HepG2 (cell line): ENCODE measurements around the gene DNM1. TPM values are rescaled to one million over a fixed set of nuclear protein-coding genes. Genes with fewer than 3 reads are reported as not detected.

Experiments used
- ATAC-seq: fragments of 200-7000 bp; cut with Tn5 transposase; 3 replicates; pipeline ENCODE4 v1.9.1; 2020; ENCODE audit warnings: mild to moderate bottlenecking, moderate library complexity
- BruUV-seq: library from RNA; stranded (reverse); fragments of 400-500 nt; replicated peaks from 2 replicates; lab custom pipeline; 2021; lab: Mats Ljungman, UMichigan
- CTCF ChIA-PET: fragments of 300-600 bp; formaldehyde crosslinking; extraction: SDS; loops from one replicate; lab custom pipeline; 2021; ENCODE audit warnings: low total read pairs, inconsistent platforms, low intra/inter-chr PET ratio; lab: Yijun Ruan, JAX
- POLR2A ChIA-PET: fragments of 350-600 bp; sonication (Branson Sonifier 250); formaldehyde crosslinking; loops from one replicate; lab custom pipeline; 2020; ENCODE audit warnings: antibody characterized with exemption, inconsistent platforms; lab: Yijun Ruan, JAX
- DNase-seq: peaks from one replicate; pipeline ENCODE4 v3.0.0-alpha.2; 2015; ENCODE audit warnings: low spot score
- FAIRE-seq: peaks from 3 replicates; lab custom pipeline; 2011; peaks lifted over from hg19 to GRCh38; lab: Jason Lieb, UNC
- H2AFZ ChIP-seq: one replicate; pipeline ENCODE4 v1.6.1; 2011; ENCODE audit warnings: low read length, inconsistent platforms
- H3K27ac ChIP-seq: fragments of 300-600 bp; 3 replicates; pipeline ENCODE4 v1.8.0; 2011; ENCODE audit warnings: mixed run types, mild to moderate bottlenecking, mixed read lengths, low read length, inconsistent platforms; ENCODE audit not compliant: insufficient read depth; ENCODE audit errors: extremely low read length
- H3K27me3 ChIP-seq, 2 experiments: fragments of 200-600 bp in 1 of 2; 2 replicates in 1 of 2; 3 replicates in 1 of 2; pipeline versions ENCODE4 v1.6.0 to v1.8.0; 2011; ENCODE audit warnings: low read length in 2 of 2, mild to moderate bottlenecking in 2 of 2, moderate library complexity in 2 of 2, inconsistent platforms in 1 of 2; ENCODE audit not compliant: insufficient read depth in 2 of 2, control insufficient read depth in 1 of 2
- H3K36me3 ChIP-seq, 2 experiments: fragments of 200-600 bp in 1 of 2; replicated peaks in 1 of 2; 2 replicates in 1 of 2; 3 replicates in 1 of 2; pipeline versions ENCODE4 v1.5.1 to v1.8.0; 2011; ENCODE audit warnings: low read length in 2 of 2, inconsistent platforms in 1 of 2; ENCODE audit not compliant: insufficient read depth in 2 of 2, control insufficient read depth in 1 of 2
- H3K4me1 ChIP-seq: 2 replicates; pipeline ENCODE4 v1.5.1; 2012; ENCODE audit warnings: low read length, inconsistent platforms; ENCODE audit not compliant: insufficient read depth
- H3K4me2 ChIP-seq: 2 replicates; pipeline ENCODE4 v1.6.0; 2011; ENCODE audit warnings: low read depth, low read length, inconsistent platforms
- H3K4me3 ChIP-seq, 3 experiments: fragments of 200-600 bp in 1 of 3; sonication (generic), shearing (Covaris generic) in 1 of 3; replicated peaks in 1 of 3; 2 replicates each; pipeline ENCODE4 v1.5.1; 2011 to 2016; ENCODE audit warnings: low read length in 3 of 3, inconsistent platforms in 2 of 3, low read depth in 2 of 3, mild to moderate bottlenecking in 2 of 3, control low read depth in 1 of 3, mixed read lengths in 1 of 3; ENCODE audit not compliant: insufficient read depth in 1 of 3
- H3K79me2 ChIP-seq: one replicate; pipeline ENCODE4 v1.6.1; 2011; ENCODE audit warnings: low read length, inconsistent platforms; ENCODE audit not compliant: insufficient read depth
- H3K9ac ChIP-seq: 2 replicates; pipeline ENCODE4 v1.6.0; 2011; ENCODE audit warnings: mild to moderate bottlenecking, low read depth, low read length, inconsistent platforms; ENCODE audit not compliant: insufficient read depth
- H3K9me3 ChIP-seq: 2 replicates; pipeline ENCODE4 v1.5.1; 2012; ENCODE audit warnings: mild to moderate bottlenecking, low read length
- H4K20me1 ChIP-seq: 2 replicates; pipeline ENCODE4 v1.6.0; 2011; ENCODE audit warnings: inconsistent platforms, mild to moderate bottlenecking, low read length, moderate library complexity; ENCODE audit not compliant: insufficient read depth
- FOSL2 ChIP-seq: sonication (generic); formaldehyde crosslinking; IDR thresholded peaks from 2 replicates; pipeline ENCODE4 v1.4.0; 2020; ENCODE audit warnings: missing genetic modification reagents
- GTF3A ChIP-seq: sonication (generic); formaldehyde crosslinking; conservative IDR thresholded peaks from 2 replicates; pipeline ENCODE4 v1.4.0; 2020; ENCODE audit warnings: mild to moderate bottlenecking, missing genetic modification reagents
- KDM5B ChIP-seq: sonication (generic); formaldehyde crosslinking; IDR thresholded peaks from 2 replicates; pipeline ENCODE4 v1.4.0; 2020; ENCODE audit warnings: missing genetic modification reagents, mild to moderate bottlenecking, borderline replicate concordance
- MZF1 ChIP-seq: sonication (generic); formaldehyde crosslinking; IDR thresholded peaks from 2 replicates; pipeline ENCODE4 v1.8.1; 2023; ENCODE audit warnings: mild to moderate bottlenecking, missing genetic modification reagents, borderline replicate concordance
- POGZ ChIP-seq: sonication (generic); formaldehyde crosslinking; IDR thresholded peaks from 2 replicates; pipeline ENCODE4 v1.4.0; 2020; ENCODE audit warnings: mild to moderate bottlenecking, missing genetic modification reagents
- SIN3B ChIP-seq: fragments of 150-350 bp; IDR thresholded peaks from 2 replicates; pipeline ENCODE4 v1.6.1; 2014; ENCODE audit warnings: low read length
- ZNF530 ChIP-seq: sonication (generic); formaldehyde crosslinking; IDR thresholded peaks from 2 replicates; pipeline ENCODE4 v1.5.0; 2020; ENCODE audit warnings: low read depth, mild to moderate bottlenecking, missing genetic modification reagents
- WGBS: methylation state at CpG from one replicate; pipeline ENCODE4 v1.1.6; 2017; ENCODE audit warnings: low lambda C conversion rate; 5-methylcytosine and 5-hydroxymethylcytosine counted together
- in situ Hi-C: cut with HindIII; loops from 2 replicates; pipeline ENCODE4 v1.10.0; 2017; ENCODE audit warnings: low pct_unique_long_range_greater_than_20kb; ENCODE audit not compliant: extremely low pct_ligation_motif_present
- intact Hi-C: fragments of 100-400 bp; cut with micrococcal nuclease; formaldehyde crosslinking; loops from one replicate; pipeline ENCODE4 v1.10.0; 2022; ENCODE audit not compliant: unreplicated experiment
- polyA plus RNA-seq, 8 experiments: library from polyadenylated mRNA; depleted of rRNA in 3 of 8; stranded (reverse) in 7 of 8; unstranded in 1 of 8; fragments of >200 nt; fragmentation: Illumina TruSeq in 4 of 8; extraction: Trizol in 4 of 8; gene quantifications; 2 replicates each; pipeline versions ENCODE4 v1.2.1 to v1.2.3, GENCODE V29; 2011 to 2016; ENCODE audit warnings: low read depth in 4 of 8, missing spikeins in 1 of 8, mixed read lengths in 1 of 8; ENCODE audit not compliant: insufficient read depth in 1 of 8
- total RNA-seq, 5 experiments: library from RNA; depleted of rRNA; stranded (reverse); fragments of >200 nt; fragmentation: Illumina TruSeq; extraction: Trizol; gene quantifications; 2 replicates each; pipeline ENCODE4 v1.2.3, GENCODE V29; 2016; ENCODE audit warnings: low read depth in 1 of 5
- TF ChIP-seq, protein P1 (sequence below): conservative IDR thresholded peaks from 2 replicates; pipeline ENCODE4 v1.6.1; 2018; ENCODE audit warnings: missing genetic modification reagents
- TF ChIP-seq, protein P2 (sequence below): sonication (generic); formaldehyde crosslinking; IDR thresholded peaks from 2 replicates; pipeline ENCODE4 v1.8.1; 2023; ENCODE audit warnings: mild to moderate bottlenecking, moderate library complexity, missing genetic modification reagents
- TF ChIP-seq, protein P3 (sequence below): sonication (generic); formaldehyde crosslinking; IDR thresholded peaks from 2 replicates; pipeline ENCODE4 v1.5.1; 2020; ENCODE audit warnings: missing genetic modification reagents, mild to moderate bottlenecking, borderline replicate concordance

The DNM1 gene
- total and polyA plus RNA-seq, 2 of the 13 experiments (the other 11 are each of a cell fraction or from before 2014, with no cell fraction given) = 0.13 to 0.58 TPM

DNA sequence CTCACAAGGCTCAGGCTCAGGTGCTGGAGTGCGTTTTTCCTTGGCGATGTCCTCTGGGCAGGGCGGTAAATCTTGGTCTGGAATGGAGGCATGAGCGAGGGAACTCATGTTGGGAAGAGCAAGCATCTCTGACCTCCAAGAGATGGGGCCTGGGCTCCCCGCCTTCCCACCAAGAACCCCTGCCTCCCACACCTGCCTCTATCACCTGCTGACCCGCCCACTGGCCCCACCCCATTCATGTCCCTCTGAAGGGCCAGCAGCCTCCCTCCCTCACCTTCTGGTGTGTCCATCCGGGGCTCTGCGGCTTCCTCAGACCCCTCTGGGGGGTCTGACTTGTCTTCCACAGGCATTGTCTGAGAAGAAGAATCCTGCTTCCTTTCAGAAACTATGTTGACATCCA lies 22.7 kb upstream of the DNM1 start:
- DNase-seq (no peak), ATAC-seq (no peak), FAIRE-seq (no peak)
- TF ChIP-seq SIN3B (no peak), POGZ (no peak), MZF1 (CRISPR knock-in tag) (no peak), KDM5B (CRISPR knock-in tag) (no peak), GTF3A (no peak), ZNF530 (CRISPR knock-in tag) (no peak), FOSL2 (no peak)
- TF ChIP-seq, protein P1, sequence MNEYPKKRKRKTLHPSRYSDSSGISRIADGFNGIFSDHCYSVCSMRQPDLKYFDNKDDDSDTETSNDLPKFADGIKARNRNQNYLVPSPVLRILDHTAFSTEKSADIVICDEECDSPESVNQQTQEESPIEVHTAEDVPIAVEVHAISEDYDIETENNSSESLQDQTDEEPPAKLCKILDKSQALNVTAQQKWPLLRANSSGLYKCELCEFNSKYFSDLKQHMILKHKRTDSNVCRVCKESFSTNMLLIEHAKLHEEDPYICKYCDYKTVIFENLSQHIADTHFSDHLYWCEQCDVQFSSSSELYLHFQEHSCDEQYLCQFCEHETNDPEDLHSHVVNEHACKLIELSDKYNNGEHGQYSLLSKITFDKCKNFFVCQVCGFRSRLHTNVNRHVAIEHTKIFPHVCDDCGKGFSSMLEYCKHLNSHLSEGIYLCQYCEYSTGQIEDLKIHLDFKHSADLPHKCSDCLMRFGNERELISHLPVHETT = no peak
- TF ChIP-seq, protein P2, sequence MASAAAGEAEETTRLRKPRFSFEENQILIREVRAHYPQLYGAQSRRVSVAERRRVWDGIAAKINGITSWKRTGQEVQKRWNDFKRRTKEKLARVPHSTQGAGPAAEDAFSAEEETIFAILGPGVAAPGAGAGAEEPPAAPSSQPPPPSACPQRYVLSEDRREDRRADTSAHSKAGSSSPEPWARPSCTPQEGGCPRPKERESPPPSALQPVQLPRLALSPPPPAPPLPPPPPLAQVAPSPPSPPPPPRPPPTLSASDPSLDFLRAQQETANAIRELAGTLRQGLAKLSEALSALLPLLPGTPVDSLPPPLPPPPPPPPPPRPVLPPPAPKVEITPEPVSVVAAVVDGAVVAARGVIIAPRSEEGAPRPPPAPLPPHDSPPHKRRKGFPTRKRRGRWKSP = no peak
- TF ChIP-seq, protein P3, sequence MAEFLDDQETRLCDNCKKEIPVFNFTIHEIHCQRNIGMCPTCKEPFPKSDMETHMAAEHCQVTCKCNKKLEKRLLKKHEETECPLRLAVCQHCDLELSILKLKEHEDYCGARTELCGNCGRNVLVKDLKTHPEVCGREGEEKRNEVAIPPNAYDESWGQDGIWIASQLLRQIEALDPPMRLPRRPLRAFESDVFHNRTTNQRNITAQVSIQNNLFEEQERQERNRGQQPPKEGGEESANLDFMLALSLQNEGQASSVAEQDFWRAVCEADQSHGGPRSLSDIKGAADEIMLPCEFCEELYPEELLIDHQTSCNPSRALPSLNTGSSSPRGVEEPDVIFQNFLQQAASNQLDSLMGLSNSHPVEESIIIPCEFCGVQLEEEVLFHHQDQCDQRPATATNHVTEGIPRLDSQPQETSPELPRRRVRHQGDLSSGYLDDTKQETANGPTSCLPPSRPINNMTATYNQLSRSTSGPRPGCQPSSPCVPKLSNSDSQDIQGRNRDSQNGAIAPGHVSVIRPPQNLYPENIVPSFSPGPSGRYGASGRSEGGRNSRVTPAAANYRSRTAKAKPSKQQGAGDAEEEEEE = no peak
- no peak overlapping the region for H3K4me2 ChIP-seq
- no peaks in the 10 kb centered on the region for H3K4me1 ChIP-seq
- H4K20me1 ChIP-seq = no peaks in the 10 kb centered on the region
- intact Hi-C loops (no loop called here), in situ Hi-C loops (no loop called here)
- peaks cover 26 to 56% of the 10 kb centered on the region in 2 experiments; a peak in 4 of 5 replicates for H3K36me3 ChIP-seq
- H3K4me3 ChIP-seq = no peak overlapping the region
- ChIA-PET CTCF (no interaction called here), POLR2A (no interaction called here)
- H3K79me2 ChIP-seq = no peaks in the 10 kb centered on the region
- H3K9me3 ChIP-seq = no peaks in the 10 kb centered on the region
- no TSS peak for BruUV-seq
- no peaks in the 10 kb centered on the region for H3K27me3 ChIP-seq
- H2AFZ ChIP-seq = no peak overlapping the region
- H3K9ac ChIP-seq = no peak overlapping the region
- H3K27ac ChIP-seq = no peak overlapping the region
- 95% methylated on average over 4 of the region's 8 CpGs for WGBS
